HG03521 (cell line): ENCODE results near the gene CAPRIN1.

Experiments used
- ATAC-seq: cut with Tn5 transposase; IDR thresholded peaks from one replicate; pipeline ENCODE4 v1.9.1; 2021; ENCODE audit warnings: mild to moderate bottlenecking, moderate library complexity; ENCODE audit not compliant: unreplicated experiment

CAPRIN1 gene

GRCh38 chr11:34139346-34139745 lies 87.8 kb downstream of the CAPRIN1 start:
- no peak for ATAC-seq

GRCh38 chr11:34140149-34140548 lies 88.6 kb downstream of the CAPRIN1 start:
- no peak for ATAC-seq

DNA sequence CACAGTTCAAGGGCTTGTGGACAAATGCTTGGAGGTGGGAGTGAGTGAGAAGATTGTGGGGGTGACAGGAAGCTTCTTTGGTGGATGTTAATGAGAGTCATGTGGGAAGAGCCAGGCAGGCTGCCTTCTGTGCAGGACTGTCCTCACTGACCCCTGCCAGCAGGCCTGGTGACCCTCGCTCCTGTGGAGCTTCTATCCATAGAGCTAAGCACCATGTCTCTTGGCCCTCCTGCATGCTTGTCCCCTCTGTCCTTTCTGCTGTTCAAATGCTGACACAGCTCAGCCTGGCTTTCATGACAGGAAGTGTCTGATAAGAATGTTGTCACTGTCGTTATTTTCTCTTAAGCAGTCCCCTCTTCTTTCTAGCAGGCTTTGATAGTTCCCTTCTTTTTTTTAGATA lies 91.5 kb downstream of the CAPRIN1 start:
- no peak for ATAC-seq

DNA sequence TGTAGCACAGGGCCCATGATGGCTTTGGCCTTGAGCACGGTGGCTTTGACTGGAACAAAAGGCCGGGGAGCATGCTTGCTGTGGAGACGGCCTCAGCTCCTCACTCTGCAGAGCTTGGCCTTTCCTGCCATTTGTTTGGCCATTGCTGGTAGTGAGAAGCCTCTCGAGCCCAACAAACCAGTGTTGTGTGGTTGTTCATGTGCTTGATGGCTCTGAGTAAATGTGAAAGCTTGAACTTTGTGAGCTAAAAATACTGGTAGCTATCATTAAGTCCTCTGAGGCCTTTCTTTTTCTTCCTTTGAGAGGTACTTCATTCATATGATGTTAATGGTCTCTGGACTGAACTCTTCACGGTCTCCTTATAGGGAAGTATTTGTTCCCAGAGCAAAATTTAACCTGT lies 93.5 kb downstream of the CAPRIN1 start:
- ATAC-seq: no peak

DNA sequence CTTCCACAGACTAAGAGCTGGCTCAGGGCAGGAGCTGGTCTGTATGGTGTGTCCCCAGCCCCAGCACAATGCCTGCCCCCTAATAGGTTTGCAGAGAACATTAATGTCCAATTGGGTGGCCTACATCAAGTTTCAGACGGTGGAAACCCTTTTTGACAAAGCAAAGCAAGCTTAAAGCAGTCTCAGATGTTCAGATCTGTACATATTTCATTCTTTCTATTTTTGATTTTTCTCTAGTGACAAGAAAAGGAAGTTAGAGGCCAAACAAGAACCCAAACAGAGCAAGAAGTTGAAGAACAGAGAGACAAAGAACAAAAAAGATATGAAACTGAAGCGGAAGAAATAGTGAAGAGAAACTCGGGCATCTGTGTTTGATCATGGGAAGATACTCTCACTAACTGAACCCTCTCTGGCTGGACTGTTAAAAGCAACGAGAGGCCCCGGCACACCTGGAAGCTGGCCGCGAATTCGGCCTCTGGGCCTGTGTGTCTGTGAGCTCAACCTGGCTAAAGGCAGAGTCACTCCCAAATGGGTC lies 94.4 kb downstream of the CAPRIN1 start:
- no peak for ATAC-seq

GRCh38 chr11:34146411-34146810 lies 94.9 kb downstream of the CAPRIN1 start:
- ATAC-seq: no peak

GRCh38 chr11:34146866-34147265 lies 95.3 kb downstream of the CAPRIN1 start:
- ATAC-seq: no peak

DNA sequence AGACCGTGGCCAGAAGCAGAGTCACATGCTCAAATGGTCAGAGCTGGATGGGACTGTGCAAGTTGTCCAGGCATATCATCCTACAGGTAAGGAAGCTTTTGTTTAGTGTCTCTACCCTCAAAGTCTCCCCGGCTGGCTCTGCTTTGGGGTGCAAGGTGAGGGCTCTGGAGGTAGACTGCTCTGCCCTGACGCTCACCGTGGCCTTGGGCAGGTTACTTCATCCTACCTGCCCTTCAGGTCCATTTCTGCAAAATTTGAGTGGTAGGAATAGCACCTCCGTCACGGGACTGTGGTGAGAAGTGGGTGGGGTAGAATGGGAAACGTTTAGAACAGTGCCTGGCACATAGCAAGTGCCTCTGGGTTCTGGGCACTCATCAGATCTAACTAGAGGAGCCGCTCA lies 96.0 kb downstream of the CAPRIN1 start:
- ATAC-seq: no peak

DNA sequence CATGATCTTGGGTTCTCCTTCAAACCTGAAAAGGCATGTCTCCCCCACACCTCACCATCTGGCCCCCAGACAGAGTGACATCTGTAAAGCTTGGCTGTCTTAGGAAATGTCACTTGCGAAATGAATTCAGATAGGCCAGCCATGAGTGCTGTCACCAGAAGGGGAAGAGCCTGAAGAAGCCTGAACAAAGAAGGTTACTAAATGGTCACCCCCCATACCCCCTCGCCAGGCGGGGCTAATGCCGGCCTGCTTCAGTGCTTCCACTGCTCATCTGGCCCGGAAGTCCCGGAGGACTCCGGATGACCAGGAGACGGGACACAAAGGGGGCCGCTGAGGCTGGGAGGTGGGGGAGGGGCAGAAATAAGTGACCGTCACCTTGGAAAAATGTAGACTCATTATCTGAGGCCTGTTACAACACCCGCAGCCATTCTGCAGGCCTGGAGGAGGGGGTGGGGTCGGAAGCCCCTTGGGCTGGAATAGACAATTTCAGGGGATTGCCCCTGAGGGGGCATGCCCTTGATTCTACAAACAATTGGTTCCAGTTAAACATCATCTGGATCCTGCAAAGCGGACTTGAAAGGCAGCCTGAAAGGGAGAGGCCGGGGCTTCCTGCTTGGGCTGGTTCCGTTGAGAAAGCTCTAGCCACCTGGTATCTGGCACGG lies 97.1 kb downstream of the CAPRIN1 start:
- no peak for ATAC-seq

DNA sequence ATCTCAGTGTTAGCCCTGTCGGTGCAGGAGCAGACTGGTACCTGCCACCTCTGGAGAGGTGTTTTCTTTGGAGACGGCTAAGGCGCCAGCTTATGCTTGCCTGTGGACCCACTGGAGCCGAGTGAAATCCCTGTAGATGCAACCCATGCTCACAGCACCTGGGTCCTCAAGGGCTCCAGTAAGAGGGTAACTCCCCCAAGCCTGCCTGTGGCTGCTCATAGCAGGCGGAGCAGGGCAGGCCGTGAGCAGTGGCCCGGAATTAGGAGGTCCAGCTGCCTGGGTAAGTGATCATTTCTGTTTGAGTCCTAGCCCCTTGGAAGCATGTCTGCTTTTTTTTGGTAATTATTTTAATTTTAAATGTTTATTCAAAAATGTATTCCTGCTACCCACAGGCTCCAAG lies 97.7 kb downstream of the CAPRIN1 start:
- no peak for ATAC-seq

- ATAC-seq: no peak
Measured at GRCh38 chr11:34149786-34150185, 98.3 kb downstream of the CAPRIN1 start.

- ATAC-seq: no peak
Measured at GRCh38 chr11:34150494-34151151, 99.1 kb downstream of the CAPRIN1 start.
